A549 (cell line): ENCODE results near the gene TCAIM. TPM values are rescaled to one million over a fixed set of nuclear protein-coding genes. Genes with fewer than 3 reads are reported as not detected.

Experiments
- ATAC-seq, 2 experiments: fragments of 200-7000 bp in 1 of 2; fragments of >200 bp in 1 of 2; cut with Nextera tagmentation in 1 of 2; cut with Tn5 transposase in 1 of 2; 3 replicates each; pipeline versions ENCODE4 v1.8.0 to v1.9.1; 2018 to 2020; ENCODE audit warnings: mild to moderate bottlenecking in 1 of 2, moderate library complexity in 1 of 2
- CTCF ChIA-PET: fragments of 300-600 bp; sonication (Branson Sonifier 250); formaldehyde crosslinking; extraction: SDS; loops from one replicate; lab custom pipeline; 2021; ENCODE audit warnings: antibody characterized with exemption, inconsistent platforms; lab: Yijun Ruan, JAX
- POLR2A ChIA-PET: fragments of 350-600 bp; formaldehyde crosslinking; extraction: SDS; loops from one replicate; lab custom pipeline; 2021; ENCODE audit warnings: antibody characterized with exemption, inconsistent platforms; lab: Yijun Ruan, JAX
- DNase-seq, 2 experiments: peaks; one replicate each; pipeline versions ENCODE4 v3.0.0 to v3.0.0-alpha.2; 2011 to 2016; ENCODE audit warnings: low read depth in 1 of 2, low spot score in 1 of 2
- FAIRE-seq: peaks from 2 replicates; lab custom pipeline; 2011; peaks lifted over from hg19 to GRCh38; lab: Jason Lieb, UNC
- H3K27ac ChIP-seq, 2 experiments: fragments of >200 bp; sonication (Bioruptor Twin); formaldehyde crosslinking; 3 replicates each; pipeline ENCODE4 v1.5.1; 2016 to 2017
- H3K4me1 ChIP-seq: fragments of >200 bp; sonication (Bioruptor Twin); formaldehyde crosslinking; 3 replicates; pipeline ENCODE4 v1.6.1; 2016
- H3K4me2 ChIP-seq: fragments of >200 bp; sonication (Bioruptor Twin); formaldehyde crosslinking; 3 replicates; pipeline ENCODE4 v1.6.1; 2016
- H3K4me3 ChIP-seq: fragments of >200 bp; sonication (Bioruptor Twin); formaldehyde crosslinking; 3 replicates; pipeline ENCODE4 v1.5.1; 2016
- H3K9me3 ChIP-seq: fragments of >200 bp; sonication (Bioruptor Twin); formaldehyde crosslinking; 3 replicates; pipeline ENCODE4 v1.6.1; 2016
- CBX2 ChIP-seq: fragments of 200-600 bp; sonication (generic); IDR thresholded peaks from 2 replicates; pipeline ENCODE4 v1.6.1; 2016; ENCODE audit warnings: low read depth, mild to moderate bottlenecking, borderline replicate concordance
- CHD2 ChIP-seq: fragments of 150-350 bp; IDR thresholded peaks from 2 replicates; pipeline ENCODE4 v1.6.1; 2014; ENCODE audit warnings: low read length; ENCODE audit not compliant: partially characterized antibody
- CHD4 ChIP-seq: fragments of 200-600 bp; sonication (generic); IDR thresholded peaks from 2 replicates; pipeline ENCODE4 v1.6.1; 2016; ENCODE audit warnings: antibody characterized with exemption, mild to moderate bottlenecking, borderline replicate concordance
- EHF ChIP-seq: fragments of 250-450 bp; sonication (Bioruptor Pico); IDR thresholded peaks from 2 replicates; pipeline ENCODE4 v1.5.0; 2020; ENCODE audit warnings: mild to moderate bottlenecking
- EHMT2 ChIP-seq: fragments of 200-600 bp; sonication (generic); IDR thresholded peaks from 2 replicates; pipeline ENCODE4 v1.6.1; 2016; ENCODE audit warnings: antibody characterized with exemption, low read depth, mild to moderate bottlenecking, moderate library complexity
- EP300 ChIP-seq, 2 experiments: fragments of >200 bp; sonication (Bioruptor Twin); formaldehyde crosslinking; IDR thresholded peaks; 2 replicates in 1 of 2; 3 replicates in 1 of 2; pipeline ENCODE4 v1.6.1; 2016 to 2017
- ESRRA ChIP-seq: fragments of 150-350 bp; IDR thresholded peaks from 2 replicates; pipeline ENCODE4 v1.6.1; 2014; ENCODE audit warnings: mild to moderate bottlenecking, low read length, borderline replicate concordance
- FOXS1 ChIP-seq: fragments of 250-450 bp; sonication (Bioruptor Pico); IDR thresholded peaks from 2 replicates; pipeline ENCODE4 v1.5.0; 2020; ENCODE audit warnings: mild to moderate bottlenecking, moderate library complexity
- GATA3 ChIP-seq: IDR thresholded peaks from 2 replicates; pipeline ENCODE4 v1.6.1; 2012; ENCODE audit warnings: borderline replicate concordance
- HDAC2 ChIP-seq: fragments of 200-600 bp; sonication (generic); IDR thresholded peaks from 2 replicates; pipeline ENCODE4 v1.6.1; 2016
- HEYL ChIP-seq: fragments of 250-450 bp; sonication (Bioruptor Pico); IDR thresholded peaks from 2 replicates; pipeline ENCODE4 v1.8.0; 2021; ENCODE audit warnings: mild to moderate bottlenecking, moderate library complexity
- HOXB13 ChIP-seq: fragments of 250-450 bp; sonication (Bioruptor Pico); IDR thresholded peaks from 2 replicates; pipeline ENCODE4 v1.5.0; 2020; ENCODE audit warnings: low read depth, mild to moderate bottlenecking, moderate library complexity
- MAFK ChIP-seq: fragments of 450-650 bp; IDR thresholded peaks from 2 replicates; pipeline ENCODE4 v1.6.1; 2014; ENCODE audit not compliant: partially characterized antibody
- MYC ChIP-seq: IDR thresholded peaks from 2 replicates; pipeline ENCODE4 v1.6.1; 2012; ENCODE audit warnings: mild to moderate bottlenecking, inconsistent platforms, low read length, improper control_type of control experiment, borderline replicate concordance
- NFE2L2 ChIP-seq: fragments of 150-350 bp; conservative IDR thresholded peaks from 2 replicates; pipeline ENCODE4 v1.6.1; 2014; ENCODE audit warnings: low read length
- ZC3H11A ChIP-seq: fragments of 450-650 bp; IDR thresholded peaks from 2 replicates; pipeline ENCODE4 v1.6.1; 2014; ENCODE audit warnings: antibody characterized with exemption, mild to moderate bottlenecking
- ZNF302 ChIP-seq: fragments of 250-450 bp; sonication (Bioruptor Pico); IDR thresholded peaks from 2 replicates; pipeline ENCODE4 v1.9.0; 2021; ENCODE audit warnings: inconsistent platforms, mild to moderate bottlenecking, moderate library complexity
- ZSCAN20 ChIP-seq: fragments of 250-450 bp; sonication (Bioruptor Pico); IDR thresholded peaks from 2 replicates; pipeline ENCODE4 v1.8.0; 2022; ENCODE audit warnings: mild to moderate bottlenecking, moderate library complexity
- WGBS: methylation state at CpG from one replicate; pipeline ENCODE4 v1.1.6; 2017; ENCODE audit errors: missing lambda C conversion rate; 5-methylcytosine and 5-hydroxymethylcytosine counted together
- polyA plus RNA-seq, 4 experiments: library from polyadenylated mRNA; depleted of rRNA in 3 of 4; stranded (reverse); fragments of >200 nt; fragmentation: RNase III in 1 of 4; extraction: RNeasy Plus Mini Kit Qiagen cat#74134 plus additional on column Dnase treatment in 1 of 4; gene quantifications; 2 replicates in 3 of 4; 3 replicates in 1 of 4; pipeline ENCODE4 v1.2.3, GENCODE V29; 2011 to 2017
- TF ChIP-seq, protein P1 (sequence below): IDR thresholded peaks from 2 replicates; pipeline ENCODE4 v1.6.1; 2012
- TF ChIP-seq, protein P2 (sequence below): fragments of 250-450 bp; sonication (Bioruptor Pico); IDR thresholded peaks from 2 replicates; pipeline ENCODE4 v1.5.0; 2021; ENCODE audit warnings: mild to moderate bottlenecking, moderate library complexity, borderline replicate concordance

Gene TCAIM
- polyA plus RNA-seq, 2 of the 4 experiments (the other 2 are of a cell fraction), result 10.8 to 19.2 TPM

DNA sequence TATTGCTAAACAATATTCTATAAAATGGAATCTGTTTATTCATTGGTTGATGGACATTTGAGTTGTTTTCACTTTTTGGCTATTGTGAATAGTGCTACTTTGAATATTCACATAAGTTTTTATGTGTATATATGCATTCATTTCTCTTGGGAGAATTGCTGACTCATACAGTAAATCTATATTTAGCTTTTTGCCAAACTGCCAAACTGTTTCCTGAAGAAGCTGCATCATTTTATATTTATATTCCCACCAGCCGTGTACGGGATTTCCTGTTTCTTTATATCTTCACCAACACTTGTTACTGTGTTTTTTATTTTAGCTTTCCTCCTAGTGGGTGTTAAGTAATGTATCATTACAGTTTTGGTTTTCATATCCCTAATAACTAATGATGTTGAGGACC is 12.5 kb upstream of the TCAIM start:
- no peak for DNase-seq
- no peak overlapping the region for H3K4me2 ChIP-seq
- no peak overlapping the region for H3K27ac ChIP-seq
- H3K4me1 ChIP-seq, result no peaks in the 10 kb centered on the region
- ChIA-PET POLR2A (no interaction called here), CTCF (no interaction called here)
- TF ChIP-seq CHD4, result no peak
- no peak for TF ChIP-seq HOXB13
- no peak for TF ChIP-seq EP300 (IDR thresholded peaks at IDR 0.05)
- TF ChIP-seq MAFK, result peak; percentile 85
- TF ChIP-seq, protein P1, sequence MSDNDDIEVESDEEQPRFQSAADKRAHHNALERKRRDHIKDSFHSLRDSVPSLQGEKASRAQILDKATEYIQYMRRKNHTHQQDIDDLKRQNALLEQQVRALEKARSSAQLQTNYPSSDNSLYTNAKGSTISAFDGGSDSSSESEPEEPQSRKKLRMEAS, result no peak
- no peak for ATAC-seq
- H3K4me3 ChIP-seq, result no peak overlapping the region
- H3K9me3 ChIP-seq, result 0 out of 3 replicates have a peak, but pooled peaks cover 2% of the 10 kb centered on the region
- 25% methylated on average over 2 of the region's 2 CpGs for WGBS
- no peak for FAIRE-seq

DNA sequence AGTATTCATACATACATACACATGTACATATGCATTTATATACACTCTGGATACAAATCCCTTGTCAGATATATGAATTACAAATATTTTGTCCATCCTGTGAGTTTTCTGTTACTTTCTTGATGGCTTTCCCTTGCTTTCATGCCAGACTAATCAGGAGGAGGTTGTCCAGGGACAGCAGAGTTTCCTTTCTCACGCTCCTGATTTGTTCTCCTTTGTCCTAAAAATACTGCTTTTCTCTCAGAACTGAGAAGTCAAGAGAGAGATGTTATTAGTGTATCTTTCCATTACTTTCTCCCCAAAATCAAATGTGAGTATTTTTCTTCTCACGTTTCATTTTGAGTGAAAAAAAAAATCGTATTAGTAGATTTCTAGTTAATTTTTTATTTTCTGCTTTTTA is 12.1 kb upstream of the TCAIM start:
- no peak for FAIRE-seq
- H3K4me1 ChIP-seq, result no peaks in the 10 kb centered on the region
- no peak for TF ChIP-seq ZSCAN20
- no peak for TF ChIP-seq FOXS1 (CRISPR knock-in tag)
- no peak for TF ChIP-seq MYC
- TF ChIP-seq ESRRA, result no peak
- TF ChIP-seq, protein P1, result no peak
- no peak for TF ChIP-seq GATA3
- no peak for TF ChIP-seq HDAC2
- TF ChIP-seq MAFK, result no peak
- DNase-seq, result no peak
- H3K4me2 ChIP-seq, result no peak overlapping the region
- WGBS, result 38% methylated on average over 3 of the region's 3 CpGs
- ATAC-seq, result no peak
- ChIA-PET CTCF (interaction anchor here (0.7 kb wide), 1 partner anchor 1556 kb away, joined by 4 read pairs; no protein-coding TSS in a partner anchor), POLR2A (no interaction called here)
- no peak overlapping the region for H3K27ac ChIP-seq
- 0 out of 3 replicates have a peak, but pooled peaks cover 2% of the 10 kb centered on the region for H3K9me3 ChIP-seq
- H3K4me3 ChIP-seq, result no peak overlapping the region

DNA sequence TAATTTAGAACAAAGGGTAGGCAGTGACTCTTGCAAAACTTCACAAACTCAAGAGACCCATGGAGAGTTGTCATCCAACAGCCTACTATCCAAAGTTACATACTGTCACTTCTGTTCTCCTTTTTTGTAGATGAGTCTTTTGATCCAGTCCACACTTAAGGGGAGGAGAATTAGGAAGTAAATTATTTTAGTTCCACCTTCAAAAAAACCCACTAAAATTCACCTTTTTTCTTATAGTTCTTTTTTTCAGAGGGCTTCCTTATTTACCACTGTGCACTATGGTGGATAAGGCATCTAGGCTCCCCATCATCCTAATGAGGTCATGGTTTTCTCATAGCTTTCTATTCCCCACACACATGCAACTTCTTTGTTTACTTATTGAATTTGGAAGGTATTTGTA is 8.6 kb upstream of the TCAIM start:
- ATAC-seq (no peak), FAIRE-seq (no peak), DNase-seq (no peak)
- Histone ChIP-seq H3K4me2 (no peak overlapping the region), H3K4me3 (no peak overlapping the region), H3K4me1 (no peaks in the 10 kb centered on the region), H3K9me3 (no peaks in the 10 kb centered on the region), H3K27ac (no peak overlapping the region)
- ChIA-PET CTCF (interaction anchor here (0.7 kb wide), 1 partner anchor 29 kb away, joined by 3 read pairs; no protein-coding TSS in a partner anchor), POLR2A (no interaction called here)
- TF ChIP-seq CHD4, result no peak
- TF ChIP-seq CHD2, result no peak
- no peak for TF ChIP-seq NFE2L2

DNA sequence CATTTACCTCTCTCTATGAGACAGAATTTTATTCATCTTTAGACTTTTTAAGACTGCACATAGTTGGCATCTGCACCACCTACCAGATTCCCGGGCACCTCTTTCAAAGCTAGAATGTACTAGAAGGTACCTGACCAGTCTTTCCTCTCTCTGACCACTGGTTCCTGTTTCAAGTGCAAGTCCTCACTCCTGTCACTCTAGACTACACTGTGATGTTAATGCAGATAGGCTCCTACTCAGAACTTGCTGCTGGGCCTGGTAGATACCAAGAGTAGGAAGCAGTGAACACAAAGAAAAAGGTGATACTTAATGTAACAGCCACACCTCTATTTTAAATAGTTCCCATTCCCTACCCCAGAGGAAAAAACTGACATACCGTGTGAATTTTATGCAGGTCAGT is 8.1 kb upstream of the TCAIM start:
- H3K27ac ChIP-seq, result no peak overlapping the region
- no peak overlapping the region for H3K4me2 ChIP-seq
- 75% methylated on average over 2 of the region's 2 CpGs for WGBS
- DNase-seq (no peak), ATAC-seq (no peak), FAIRE-seq (no peak)
- ChIA-PET POLR2A (no interaction called here), CTCF (interaction anchor here (0.7 kb wide), 1 partner anchor 28 kb away, joined by 3 read pairs; no protein-coding TSS in a partner anchor)
- TF ChIP-seq EHF (CRISPR knock-in tag) (no peak), CBX2 (no peak), HEYL (CRISPR knock-in tag) (no peak), ZC3H11A (no peak), EHMT2 (no peak), ZNF302 (CRISPR knock-in tag) (no peak)
- TF ChIP-seq, protein P2, sequence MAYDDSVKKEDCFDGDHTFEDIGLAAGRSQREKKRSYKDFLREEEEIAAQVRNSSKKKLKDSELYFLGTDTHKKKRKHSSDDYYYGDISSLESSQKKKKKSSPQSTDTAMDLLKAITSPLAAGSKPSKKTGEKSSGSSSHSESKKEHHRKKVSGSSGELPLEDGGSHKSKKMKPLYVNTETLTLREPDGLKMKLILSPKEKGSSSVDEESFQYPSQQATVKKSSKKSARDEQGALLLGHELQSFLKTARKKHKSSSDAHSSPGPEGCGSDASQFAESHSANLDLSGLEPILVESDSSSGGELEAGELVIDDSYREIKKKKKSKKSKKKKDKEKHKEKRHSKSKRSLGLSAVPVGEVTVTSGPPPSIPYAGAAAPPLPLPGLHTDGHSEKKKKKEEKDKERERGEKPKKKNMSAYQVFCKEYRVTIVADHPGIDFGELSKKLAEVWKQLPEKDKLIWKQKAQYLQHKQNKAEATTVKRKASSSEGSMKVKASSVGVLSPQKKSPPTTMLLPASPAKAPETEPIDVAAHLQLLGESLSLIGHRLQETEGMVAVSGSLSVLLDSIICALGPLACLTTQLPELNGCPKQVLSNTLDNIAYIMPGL (CRISPR knock-in tag), result no peak
- H3K9me3 ChIP-seq, result no peaks in the 10 kb centered on the region
- no peaks in the 10 kb centered on the region for H3K4me1 ChIP-seq
- no peak overlapping the region for H3K4me3 ChIP-seq
